SHP77 treated with DMSO at 0.1 percent for 48 hours (cell line): Measurements from ENCODE around the gene SF3A2.

Experiments
- DNase-seq: peaks from one replicate; lab custom pipeline; 2025; lab: John Stamatoyannopoulos, UW

SF3A2 gene

GRCh38 chr19:2240881-2241760 lies 4.5 kb downstream of the SF3A2 start:
- DNase-seq = no peak

- no peak for DNase-seq
These were observed 5.5 kb downstream of the SF3A2 start for GRCh38 chr19:2242092-2242537.

GRCh38 chr19:2242816-2243215 lies 6.2 kb downstream of the SF3A2 start:
- DNase-seq = no peak

- DNase-seq = no peak
These were observed 6.9 kb downstream of the SF3A2 start for GRCh38 chr19:2243274-2244124.

GRCh38 chr19:2244125-2244411 lies 7.4 kb downstream of the SF3A2 start:
- DNase-seq = no peak

- no peak for DNase-seq
These were observed 7.9 kb downstream of the SF3A2 start for GRCh38 chr19:2244486-2244885.

- no peak for DNase-seq
These were observed 8.6 kb downstream of the SF3A2 start for GRCh38 chr19:2245273-2245672.

GRCh38 chr19:2246014-2246620 lies 9.5 kb downstream of the SF3A2 start:
- no peak for DNase-seq

- DNase-seq = no peak
These were observed 10.3 kb downstream of the SF3A2 start for GRCh38 chr19:2246801-2247361.

- DNase-seq = no peak
These were observed 10.9 kb downstream of the SF3A2 start for GRCh38 chr19:2247433-2248101.

- no peak for DNase-seq
These were observed 11.7 kb downstream of the SF3A2 start for GRCh38 chr19:2248136-2249009.

- DNase-seq = no peak
These were observed 12.6 kb downstream of the SF3A2 start, which contains the start of gene AMH for GRCh38 chr19:2249010-2249866. Gene AMH (plus strand): TSS chr19:2249323. CDS start chr19:2249333, 10 bp downstream.

GRCh38 chr19:2249880-2250765 lies 13.5 kb downstream of the SF3A2 start:
- no peak for DNase-seq

- DNase-seq = no peak
These were observed 14.1 kb downstream of the SF3A2 start for GRCh38 chr19:2250766-2251105.

GRCh38 chr19:2251106-2252054 lies 14.8 kb downstream of the SF3A2 start:
- no peak for DNase-seq

GRCh38 chr19:2252055-2252796 lies 15.6 kb downstream of the SF3A2 start:
- DNase-seq = no peak

GRCh38 chr19:2252797-2253105 lies 16.1 kb downstream of the SF3A2 start:
- DNase-seq = no peak
